ENCODE results near the gene INTS14. TPM values are rescaled to one million over a fixed set of nuclear protein-coding genes. Genes with fewer than 3 reads are reported as not detected.
"Not testable (repeated sequence)": the region's sequence is repeated elsewhere in the genome, so short reads cannot be mapped to it uniquely, and the experiment has no call there.

The INTS14 gene
- total RNA-seq, 1 donor from 2014 or later: 14.9 TPM

DNA sequence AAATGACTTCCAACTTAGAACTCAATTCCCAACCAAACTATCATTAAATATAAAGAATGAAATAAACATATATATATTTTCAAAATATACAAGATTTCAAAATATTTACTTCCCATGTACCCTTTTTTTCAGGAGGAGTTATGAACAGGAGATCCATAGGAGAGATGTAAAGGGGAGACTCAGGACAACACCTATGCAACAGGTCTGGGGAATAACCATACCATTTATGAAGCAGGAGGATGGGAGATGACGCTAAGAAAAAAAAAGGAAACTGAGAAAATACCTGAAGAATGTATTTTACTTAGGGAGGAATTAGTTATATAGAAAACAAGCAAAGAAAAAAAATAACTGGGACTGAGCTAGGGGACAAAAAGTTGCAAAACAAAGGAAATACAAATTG is 23.8 kb downstream of the INTS14 start:
- no peak for DNase-seq (ENCODE audit: low spot score)
- intact Hi-C loops (cut with DNase I): no loop called here

- intact Hi-C loops (cut with DNase I): no loop called here
These were observed 26.7 kb downstream of the INTS14 start for GRCh38 chr15:65584241-65584640.

GRCh38 chr15:65583701-65584100 is 27.2 kb downstream of the INTS14 start:
- DNase-seq (ENCODE audit: low spot score): no peak
- intact Hi-C loops (cut with DNase I): no loop called here

More at GRCh38 chr15:65584241-65584640, 26.7 kb downstream of the INTS14 start:
- no peak for DNase-seq (ENCODE audit: low spot score)

DNA sequence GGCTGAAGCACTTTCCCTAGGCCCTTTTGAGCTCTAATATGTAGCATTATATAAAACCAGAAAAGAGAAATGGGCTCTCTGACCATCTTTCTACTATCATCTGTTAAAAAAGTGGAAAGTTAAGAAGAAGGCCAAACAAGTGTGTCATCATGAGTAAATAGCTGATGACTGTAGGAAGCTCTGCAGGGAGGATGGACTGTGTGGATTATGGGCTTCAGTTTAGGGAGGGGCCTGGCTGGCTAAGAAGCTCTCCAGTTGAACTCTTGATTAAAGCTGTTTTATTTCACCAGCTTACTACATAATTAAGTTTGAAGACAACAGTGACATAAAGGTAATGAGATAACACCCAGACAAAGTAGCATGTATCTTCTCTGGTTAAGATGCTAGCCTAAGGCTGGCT is 30.6 kb downstream of the INTS14 start:
- intact Hi-C loops (cut with DNase I): no loop called here
- no peak for DNase-seq (ENCODE audit: low spot score)

DNA sequence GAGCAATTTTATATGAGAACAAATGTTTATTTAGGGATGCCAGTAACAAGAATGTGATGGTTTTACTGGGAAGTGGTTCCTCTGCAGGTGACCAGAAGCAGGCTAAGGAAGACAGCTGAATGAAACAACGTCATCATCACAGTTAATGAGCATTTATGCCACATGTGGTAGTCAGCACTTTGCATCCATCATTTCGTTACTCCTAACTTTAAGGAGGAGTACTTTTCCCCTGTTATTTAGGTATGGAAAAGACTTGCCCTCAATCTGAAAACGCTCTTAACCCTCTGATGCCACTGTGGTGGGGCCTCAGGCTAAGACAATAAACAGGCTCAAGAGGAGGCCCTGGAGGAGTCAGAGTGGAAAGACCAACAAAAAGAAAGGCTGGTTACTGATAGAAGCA is 31.2 kb downstream of the INTS14 start:
- intact Hi-C loops (cut with DNase I): no loop called here

GRCh38 chr15:65578904-65579728 is 31.8 kb downstream of the INTS14 start:
- intact Hi-C loops (cut with DNase I): no loop called here
- DNase-seq (ENCODE audit: low spot score): no peak

More for the DNA sequence above, 31.2 kb downstream of the INTS14 start:
- no peak for DNase-seq (ENCODE audit: low spot score)

- no peak for DNase-seq (ENCODE audit: low spot score)
- intact Hi-C loops (cut with DNase I): no loop called here
These were observed 33.6 kb downstream of the INTS14 start for GRCh38 chr15:65577129-65577996.

DNA sequence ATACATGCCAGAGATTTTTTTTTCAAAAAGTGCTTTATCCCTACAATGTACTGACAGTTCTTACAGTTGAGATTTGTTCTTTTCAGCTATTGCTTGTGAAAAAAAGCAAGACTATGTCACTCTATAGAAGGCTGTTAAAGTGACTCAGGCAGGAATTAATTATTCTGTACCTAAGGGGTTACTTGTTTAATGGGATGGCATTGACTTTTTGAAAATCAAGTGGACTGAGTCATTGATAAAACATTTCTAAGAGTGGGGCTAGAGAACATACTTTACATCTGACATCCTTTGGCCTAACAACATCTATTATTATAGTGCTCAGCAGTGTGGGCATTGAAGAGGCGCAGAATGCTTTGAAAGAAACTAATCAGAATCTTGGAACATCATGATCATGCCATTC is 34.3 kb downstream of the INTS14 start:
- no peak for DNase-seq (ENCODE audit: low spot score)
- intact Hi-C loops (cut with DNase I): no loop called here

GRCh38 chr15:65571971-65572370 is 39.0 kb downstream of the INTS14 start:
- DNase-seq (ENCODE audit: low spot score): no peak
- intact Hi-C loops (cut with DNase I): no loop called here

DNA sequence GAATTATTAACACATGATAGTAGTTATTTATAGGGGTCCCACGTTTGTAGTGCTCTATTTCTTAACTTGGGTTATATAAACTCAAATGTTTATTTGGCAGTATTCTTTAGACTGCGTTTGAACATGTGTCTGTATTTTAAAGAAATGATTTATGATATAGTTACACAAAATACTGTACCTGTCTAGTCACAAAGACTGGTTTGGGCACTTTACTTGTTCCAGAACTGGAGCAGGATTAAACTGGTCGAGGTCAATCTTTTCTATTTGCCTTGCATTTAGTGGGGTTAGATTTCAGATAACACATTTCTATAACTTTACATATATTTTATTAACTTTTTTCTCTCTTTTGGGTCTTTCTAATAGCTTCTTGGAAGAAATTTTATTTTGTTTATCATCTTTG is 41.2 kb downstream of the INTS14 start:
- no peak for DNase-seq (ENCODE audit: low spot score)
- intact Hi-C loops (cut with DNase I): no loop called here

- no peak for DNase-seq (ENCODE audit: low spot score)
- intact Hi-C loops (cut with DNase I): no loop called here
These were observed 49.0 kb downstream of the INTS14 start for GRCh38 chr15:65561934-65562333.

DNA sequence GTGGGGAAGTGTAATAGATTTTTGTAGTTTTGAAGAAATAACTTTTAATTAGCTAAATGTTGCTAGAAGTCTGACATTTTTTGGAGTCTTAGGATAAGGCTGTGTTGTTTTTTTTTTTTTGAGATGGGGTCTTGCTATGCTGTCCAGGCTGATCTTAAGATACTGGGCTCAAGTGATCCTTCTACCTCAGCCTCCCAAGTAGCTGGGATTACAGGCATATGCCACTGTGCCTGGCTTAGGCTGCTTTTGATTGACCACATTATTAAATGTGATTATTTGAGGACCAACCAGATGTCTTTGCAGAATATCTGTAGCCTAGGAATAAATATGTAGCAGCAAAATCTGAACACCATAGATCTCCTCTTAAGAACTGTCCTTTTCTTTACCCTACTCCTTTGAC is 51.0 kb downstream of the INTS14 start:
- intact Hi-C loops (cut with DNase I): no loop called here
- no peak for DNase-seq (ENCODE audit: low spot score)

- intact Hi-C loops (cut with DNase I): no loop called here
- no peak for DNase-seq (ENCODE audit: low spot score)
These were observed 51.8 kb downstream of the INTS14 start for GRCh38 chr15:65558997-65559760.

- intact Hi-C loops (cut with DNase I): no loop called here
- no peak for DNase-seq (ENCODE audit: low spot score)
These were observed 52.6 kb downstream of the INTS14 start for GRCh38 chr15:65558336-65558735.

- no peak for DNase-seq (ENCODE audit: low spot score)
- intact Hi-C loops (cut with DNase I): no loop called here
These were observed 54.3 kb downstream of the INTS14 start for GRCh38 chr15:65556622-65557021.

DNA sequence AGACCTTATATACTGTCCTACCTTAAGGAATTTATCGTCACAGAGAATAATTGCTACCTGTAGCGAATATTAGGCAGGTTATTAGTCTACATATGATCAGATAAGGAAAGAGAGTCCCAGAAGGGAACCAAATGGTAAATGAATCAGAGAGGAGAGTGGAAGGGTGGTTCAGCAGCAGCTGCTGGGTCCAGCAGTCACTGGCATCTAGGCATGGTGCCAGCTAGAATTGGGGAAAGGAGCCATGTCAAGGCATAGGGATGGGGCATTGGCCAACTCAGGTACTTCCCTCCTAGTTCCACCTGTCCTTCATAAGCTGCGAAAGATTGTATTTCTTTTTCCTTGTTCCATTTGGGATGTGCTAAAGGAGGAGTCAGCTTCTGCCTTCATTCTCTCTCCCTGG is 57.2 kb downstream of the INTS14 start:
- DNase-seq (ENCODE audit: low spot score): no peak
- intact Hi-C loops (cut with DNase I): no loop called here

GRCh38 chr15:65552851-65553250 is 58.1 kb downstream of the INTS14 start:
- intact Hi-C loops (cut with DNase I); DNase-seq (ENCODE audit: low spot score): not testable (repeated sequence)

- no peak for DNase-seq (ENCODE audit: low spot score)
- intact Hi-C loops (cut with DNase I): no loop called here
These were observed 59.7 kb downstream of the INTS14 start for GRCh38 chr15:65551183-65551582.

GRCh38 chr15:65550681-65551098 is 60.2 kb downstream of the INTS14 start:
- intact Hi-C loops (cut with DNase I): no loop called here
- no peak for DNase-seq (ENCODE audit: low spot score)

DNA sequence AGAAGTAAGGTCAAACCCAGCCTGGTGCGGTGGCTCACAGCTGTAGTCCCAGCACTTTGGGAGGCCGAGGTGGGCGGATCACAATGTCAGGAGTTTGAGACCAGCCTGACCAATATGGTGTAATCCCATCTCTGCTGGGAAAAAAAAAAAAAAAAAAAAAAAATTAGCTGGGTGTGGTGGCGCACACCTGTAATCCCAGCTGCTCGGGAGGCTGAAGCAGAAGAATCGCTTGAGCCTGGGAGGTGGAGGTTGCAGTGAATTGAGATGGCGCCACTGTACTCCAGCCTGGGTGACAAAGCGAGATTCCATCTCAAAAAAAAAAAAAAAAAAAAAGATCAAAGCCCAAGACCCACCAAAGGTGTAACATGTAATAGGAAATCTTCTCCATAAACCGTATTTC is 61.6 kb downstream of the INTS14 start:
- DNase-seq (ENCODE audit: low spot score); intact Hi-C loops (cut with DNase I): not testable (repeated sequence)

Data from cardiac septum (tissue), 1 donor.